NCI-H187 treated with DMSO at 0.1 percent for 48 hours (cell line): Measurements from ENCODE around the gene HERPUD1.

Experiments
- DNase-seq: peaks from one replicate; lab custom pipeline; 2025; lab: John Stamatoyannopoulos, UW

HERPUD1 gene

DNA sequence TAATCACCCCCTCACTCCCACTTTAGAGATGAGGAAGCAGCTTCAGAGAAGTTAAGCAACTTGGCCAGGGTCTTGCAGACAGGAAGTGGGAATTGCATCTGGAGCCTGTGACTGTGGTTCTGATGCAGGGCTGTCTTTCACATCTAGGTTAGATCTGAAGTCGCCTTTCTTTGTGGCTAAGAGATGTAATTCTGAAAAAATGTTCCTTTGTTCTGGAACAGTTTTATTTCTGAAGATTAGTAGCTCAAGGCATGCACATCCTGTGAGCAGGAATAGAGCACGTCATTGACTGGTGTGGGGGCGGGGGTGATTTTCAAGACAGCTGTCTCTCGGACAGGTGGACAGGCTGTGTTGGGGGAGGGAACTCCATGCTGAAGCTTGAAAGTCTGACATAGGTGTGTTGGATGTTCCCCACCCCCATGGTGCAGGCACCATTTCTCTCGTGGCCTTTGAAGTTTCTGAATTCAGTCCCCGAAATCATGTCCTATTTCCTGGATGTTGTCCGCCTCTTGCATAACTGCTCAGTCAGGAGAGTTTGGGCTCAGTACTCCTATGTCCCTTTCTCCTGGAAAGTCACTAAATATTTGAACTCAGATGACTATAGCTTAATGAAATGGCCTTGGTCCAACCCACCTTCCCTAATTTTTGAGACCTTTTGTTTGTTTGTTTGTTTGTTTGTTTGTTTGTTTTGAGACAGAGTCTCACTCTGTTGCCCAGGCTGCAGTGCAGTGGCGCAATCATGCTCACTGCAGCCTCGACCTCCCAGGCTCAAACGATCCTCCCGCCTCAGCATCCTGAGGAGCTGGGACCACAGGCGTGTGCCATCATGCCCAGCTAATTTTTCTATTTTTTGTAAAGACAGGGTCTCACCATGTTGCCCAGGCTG, 21.0 kb upstream of the HERPUD1 start:
- no peak for DNase-seq

DNA sequence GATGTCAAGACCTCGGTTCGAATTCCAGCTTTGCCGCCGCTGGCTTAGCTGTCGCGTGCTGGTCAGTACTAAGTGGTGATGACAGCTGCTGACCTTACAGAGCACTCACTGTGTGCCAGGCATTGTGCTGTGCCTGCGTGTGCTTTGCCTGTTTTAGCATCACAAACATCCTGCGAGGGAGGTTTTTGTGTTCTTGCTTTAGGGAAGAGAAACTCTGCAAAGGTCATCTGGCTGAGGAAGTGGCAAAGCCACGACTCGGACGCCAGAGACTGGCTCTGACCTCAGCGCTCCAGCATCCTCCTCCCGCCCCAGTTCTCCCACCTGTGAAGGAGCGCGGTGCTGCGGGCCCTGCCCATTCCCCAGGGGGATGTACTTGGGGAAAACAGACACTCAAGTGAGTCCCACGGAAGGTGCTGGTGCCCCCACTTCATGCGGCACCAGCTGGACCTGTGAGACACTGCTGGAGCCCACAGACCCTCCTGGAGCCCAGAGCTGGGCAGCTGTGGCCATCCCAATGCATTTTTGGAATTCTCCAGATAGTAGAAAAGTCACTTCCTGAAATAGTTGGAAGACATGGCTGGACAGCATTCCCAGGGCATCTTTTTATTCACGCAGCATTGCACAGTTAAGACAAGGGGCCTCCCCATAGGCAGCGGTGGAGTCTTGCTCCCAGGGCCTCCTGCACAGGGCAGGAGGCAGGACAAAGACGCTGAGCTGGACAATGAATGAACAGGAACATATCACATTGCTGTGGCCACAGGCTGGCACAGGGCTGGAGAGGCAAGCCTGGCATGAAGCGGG, 20.0 kb upstream of the HERPUD1 start:
- no peak for DNase-seq

DNA sequence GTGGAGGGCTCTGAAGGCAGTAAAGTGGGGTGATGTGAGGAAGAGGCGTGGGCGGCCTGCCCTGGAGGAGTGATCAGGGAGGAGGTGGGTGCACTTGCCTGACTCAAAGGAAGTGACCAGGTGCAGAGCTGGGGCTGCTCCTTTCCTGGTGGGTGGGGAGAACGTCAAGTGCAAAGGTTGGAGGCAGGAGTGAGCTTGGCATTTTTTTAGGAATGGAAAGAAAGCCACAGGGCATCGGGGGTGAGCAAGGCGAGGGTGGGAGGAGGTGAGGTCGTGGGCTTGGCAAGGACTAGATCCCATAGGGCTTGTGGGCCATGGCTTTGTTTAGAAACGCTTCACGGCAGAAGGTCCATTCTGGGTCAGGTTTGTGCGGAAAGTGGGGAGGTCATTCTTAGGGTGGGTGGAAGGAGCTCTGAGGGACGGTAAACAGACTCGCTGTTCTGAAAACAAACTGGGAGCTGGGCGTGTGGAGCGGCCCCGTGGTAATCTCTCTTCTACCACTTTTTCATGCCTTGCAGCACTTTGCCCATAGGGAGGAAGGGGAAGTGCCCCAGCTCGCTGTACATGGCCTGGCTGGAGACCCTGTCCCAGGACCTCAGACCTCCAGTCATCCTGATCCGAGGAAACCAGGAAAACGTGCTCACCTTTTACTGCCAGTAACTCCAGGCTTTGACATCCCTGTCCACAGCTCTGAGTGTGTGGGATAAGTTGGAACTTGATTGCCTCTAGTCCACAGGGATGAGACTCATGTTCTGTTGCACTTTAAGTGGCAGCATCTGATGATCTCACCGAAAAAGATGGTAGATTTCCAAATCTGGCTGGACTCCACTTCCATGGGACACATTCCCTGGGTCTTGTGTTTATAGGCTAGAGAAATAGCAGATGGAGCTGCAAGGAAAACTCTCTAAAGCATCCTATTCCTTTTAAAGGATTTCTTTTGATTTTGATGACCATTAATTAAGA, 18.9 kb upstream of the HERPUD1 start:
- DNase-seq = no peak

DNA sequence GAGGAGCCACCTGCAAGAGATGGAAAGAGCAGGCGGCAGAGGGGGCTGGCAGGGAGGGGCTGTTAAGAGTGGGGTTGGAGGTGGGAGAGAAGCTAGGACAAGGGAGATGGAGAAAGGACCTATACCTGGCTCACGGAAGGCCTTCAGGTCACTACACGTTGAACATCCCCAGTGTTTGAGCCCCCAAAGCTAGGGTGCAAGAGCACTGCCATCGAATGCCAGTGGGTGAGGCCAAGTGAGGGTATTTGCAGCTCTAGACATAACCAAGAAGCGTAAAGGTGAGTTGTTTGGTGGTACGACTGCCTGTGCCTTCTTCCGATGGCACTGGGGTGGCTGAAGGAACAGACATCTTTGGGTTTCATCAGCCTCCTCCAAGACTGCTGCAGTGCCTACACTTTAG, 17.0 kb upstream of the HERPUD1 start:
- DNase-seq = no peak

DNA sequence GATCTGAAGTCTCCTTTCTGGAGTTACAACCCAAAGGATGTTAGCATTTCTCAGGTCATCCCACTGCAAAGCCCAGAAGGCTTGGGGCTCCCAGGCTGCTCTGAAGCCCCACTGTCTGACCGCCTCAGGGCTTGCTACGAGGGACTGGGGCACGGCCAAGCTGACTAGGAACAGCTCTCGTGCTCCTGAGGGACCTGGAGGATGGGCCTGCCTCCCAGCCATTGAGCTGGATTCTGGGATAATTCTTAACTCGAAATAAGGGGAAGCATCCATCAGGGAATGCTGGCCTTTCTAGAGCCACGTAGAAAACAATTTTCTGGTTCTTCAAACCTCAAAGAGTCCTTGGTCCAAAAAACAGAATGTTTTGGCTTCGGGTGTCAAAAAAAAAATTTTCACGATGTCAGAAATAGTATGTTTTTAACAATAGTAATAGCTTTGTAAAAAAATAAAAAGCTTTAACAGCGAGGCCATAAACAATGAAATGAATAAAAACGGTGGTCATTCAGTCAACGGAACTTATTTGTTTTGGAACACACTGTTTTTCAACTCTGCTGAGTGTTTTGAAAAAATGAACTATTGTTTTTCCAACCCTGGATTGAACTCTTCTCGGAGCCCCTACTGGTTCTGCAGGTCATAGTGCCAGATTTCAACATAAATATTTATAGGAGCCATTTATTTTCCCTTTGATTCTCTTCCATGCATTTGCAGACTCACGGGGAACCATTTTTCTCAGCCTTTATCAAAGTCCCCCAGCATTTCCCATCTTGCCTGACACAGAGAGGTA, 16.4 kb upstream of the HERPUD1 start:
- no peak for DNase-seq

DNA sequence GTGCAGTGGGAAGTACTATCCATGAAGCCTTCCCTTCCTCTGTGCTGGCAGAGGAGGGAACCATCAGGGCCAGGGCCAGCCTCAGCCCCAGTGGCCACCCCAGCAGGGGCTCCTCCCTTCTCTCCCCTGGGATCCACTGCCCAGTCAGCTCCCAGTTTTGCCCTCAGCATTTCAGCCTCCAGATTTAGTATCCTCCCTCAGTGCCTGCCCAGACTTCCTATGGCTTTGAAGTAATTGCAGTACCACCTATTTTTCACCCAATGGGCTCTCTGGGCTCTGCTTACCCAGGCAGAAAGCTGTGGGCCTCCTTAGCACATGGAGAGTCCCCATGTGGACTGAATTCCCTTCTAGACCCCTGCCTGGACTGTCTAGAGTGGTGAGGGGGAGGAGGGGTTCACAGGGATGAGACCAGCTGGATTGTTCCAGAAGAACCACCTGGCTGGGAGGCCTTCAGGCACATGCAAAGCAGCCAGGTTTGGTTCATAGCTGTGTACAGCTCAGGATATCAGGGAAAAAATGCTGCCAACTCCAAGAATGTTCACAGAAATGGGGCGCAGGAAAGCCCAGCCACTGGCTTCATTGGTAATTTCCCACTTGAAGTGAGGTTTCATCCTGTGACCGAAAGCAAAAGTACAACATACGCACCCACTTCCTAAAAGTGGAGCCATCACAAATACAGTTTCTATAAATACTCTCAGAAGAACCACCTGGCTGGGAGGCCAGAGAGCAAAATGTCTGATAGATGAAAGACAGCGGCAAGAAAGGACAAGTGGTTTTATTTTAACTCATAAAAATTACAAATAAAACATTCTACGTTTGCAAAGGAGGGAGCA, 15.2 kb upstream of the HERPUD1 start:
- DNase-seq = no peak

DNA sequence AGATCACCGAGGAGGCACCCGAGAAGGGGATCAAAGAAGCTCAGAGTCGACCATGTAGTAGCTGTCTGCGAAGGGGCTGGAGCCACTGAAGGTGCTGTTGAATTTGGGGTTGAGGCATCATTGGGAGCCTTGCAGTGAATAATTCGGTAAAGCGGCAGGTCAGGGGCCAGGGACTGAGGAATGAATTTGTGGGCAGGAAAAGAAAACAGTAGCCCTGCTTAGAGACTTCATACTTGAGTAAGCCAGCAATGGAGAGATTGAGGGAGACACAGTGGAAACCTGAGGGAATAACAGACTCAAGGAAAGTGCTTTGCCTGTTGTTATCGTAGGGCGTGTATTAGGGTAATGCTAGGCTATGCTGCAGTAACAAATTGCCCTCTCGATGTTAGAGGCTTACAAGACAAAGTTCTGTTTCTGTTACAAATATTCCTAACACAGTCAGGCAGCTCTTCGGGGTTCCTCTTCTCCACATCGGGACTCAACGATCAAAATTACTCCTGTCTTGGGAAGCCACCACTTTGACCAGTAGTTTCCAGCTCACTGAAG, 13.4 kb upstream of the HERPUD1 start:
- DNase-seq = no peak

DNA sequence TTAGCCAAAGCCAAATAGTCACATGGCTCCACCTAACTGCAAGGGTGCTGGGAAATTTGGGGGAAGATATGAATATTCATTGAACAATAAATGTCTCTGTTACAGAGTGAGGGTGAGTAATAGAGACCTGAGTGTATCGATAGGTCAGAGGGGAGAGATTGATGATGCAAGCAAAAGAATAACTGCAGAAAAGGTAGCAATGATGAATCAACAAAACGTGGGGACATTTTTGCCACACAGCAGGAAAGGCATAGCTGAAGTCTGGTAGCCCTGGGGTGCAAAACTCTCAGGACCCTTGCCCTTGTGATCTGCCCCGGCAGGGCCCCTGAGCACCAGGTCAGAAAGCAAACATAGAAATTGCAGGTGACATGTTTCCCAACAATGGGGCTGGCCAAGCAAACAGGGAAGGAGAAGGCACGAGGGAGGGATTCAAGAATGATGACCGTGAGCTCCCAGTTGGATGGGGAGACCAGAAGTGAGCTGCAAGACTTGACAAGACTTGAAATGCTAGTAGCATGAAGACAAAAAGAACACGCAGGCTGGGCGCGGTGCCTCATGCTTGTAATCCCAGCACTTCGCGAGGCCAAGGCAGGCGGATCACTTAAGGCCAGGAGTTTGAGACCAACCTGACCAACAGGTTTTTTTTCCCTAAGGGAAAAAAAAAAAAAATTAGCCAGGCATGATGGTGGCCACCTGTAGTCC, 12.7 kb upstream of the HERPUD1 start:
- DNase-seq = no peak

DNA sequence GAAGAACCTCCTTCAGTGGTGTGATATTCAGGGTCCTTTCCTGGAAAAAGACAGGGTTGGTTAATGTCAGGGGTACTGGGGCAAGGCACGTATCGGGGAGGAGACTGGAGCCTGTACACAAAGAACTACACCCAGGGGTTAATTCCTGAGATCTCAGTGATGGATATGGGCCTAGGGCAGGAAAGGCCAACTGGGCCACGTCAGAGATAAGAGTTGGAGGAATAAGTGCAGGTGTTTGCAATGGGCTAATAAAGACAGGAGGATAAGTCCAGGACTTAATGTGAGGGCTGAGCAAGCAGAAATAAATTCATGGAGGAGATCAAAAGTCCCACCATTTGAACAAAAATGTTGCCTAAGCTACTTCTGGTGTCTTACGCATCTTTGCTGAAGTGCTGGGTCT, 10.4 kb upstream of the HERPUD1 start:
- DNase-seq = no peak

DNA sequence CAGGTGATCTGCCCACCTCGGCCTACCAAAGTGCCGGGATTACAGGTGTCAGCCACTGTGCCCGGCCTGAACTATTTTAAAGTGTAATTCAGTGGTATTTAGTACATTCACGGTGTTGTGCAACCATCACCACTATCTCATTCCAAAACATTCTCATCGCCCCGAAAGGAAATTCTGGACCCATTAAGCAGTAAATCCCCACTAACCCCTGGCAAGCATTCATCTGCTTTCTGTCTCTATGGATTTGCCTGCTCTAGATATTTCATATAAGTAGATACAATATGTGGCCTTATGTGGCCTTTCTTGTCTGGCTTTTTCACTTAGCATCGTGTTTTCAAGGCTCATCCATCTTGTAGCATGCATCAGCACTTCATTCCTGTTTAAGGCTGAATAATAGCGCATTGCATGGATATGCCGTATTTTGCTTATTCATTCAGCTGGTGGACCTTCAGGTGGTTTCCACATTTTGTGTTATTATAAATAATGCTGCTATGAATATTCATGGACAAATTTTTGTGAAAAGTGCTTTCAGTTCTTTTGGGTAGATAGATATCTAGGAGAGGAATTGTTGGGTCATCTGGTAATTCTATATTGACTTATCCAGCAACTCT, 8.4 kb upstream of the HERPUD1 start:
- DNase-seq = no peak

DNA sequence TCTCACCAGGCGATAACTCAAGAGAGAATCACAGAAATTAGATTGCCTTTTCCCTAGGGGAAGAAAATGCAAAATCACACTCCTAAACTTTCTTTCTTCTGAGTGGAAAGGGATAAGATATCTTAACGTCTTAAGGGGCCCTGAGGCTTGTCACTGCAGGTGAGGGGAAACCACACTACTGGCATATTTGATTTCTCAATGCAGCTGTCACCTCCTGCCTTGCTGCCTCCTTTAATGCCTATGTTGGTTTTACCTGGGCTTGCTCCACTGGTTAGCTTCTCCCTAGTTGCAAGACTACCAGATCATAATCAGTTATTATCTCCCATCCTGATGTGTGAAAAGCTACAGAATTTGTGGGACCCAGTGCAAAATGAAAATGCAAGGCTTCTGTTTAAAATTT, 4.5 kb upstream of the HERPUD1 start:
- DNase-seq = no peak

DNA sequence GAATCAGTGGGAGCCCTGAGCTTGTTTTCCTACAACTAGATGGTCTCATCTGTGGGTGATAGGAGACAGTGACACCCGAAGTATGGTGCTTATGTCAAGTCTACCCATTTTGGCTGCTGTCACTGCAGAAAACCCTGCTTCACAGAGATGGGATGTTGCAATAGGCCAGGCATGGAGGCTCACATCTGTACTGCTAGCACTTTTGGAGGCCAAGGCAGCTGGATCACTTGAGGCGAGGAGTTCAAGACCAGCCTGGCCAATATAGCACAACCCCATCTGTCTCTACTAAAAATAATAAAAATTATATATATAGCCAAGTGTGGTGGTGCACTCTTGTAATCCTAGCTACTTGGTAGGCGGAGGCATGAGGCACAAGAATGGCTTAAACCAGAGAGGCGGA, 2.3 kb upstream of the HERPUD1 start:
- no peak for DNase-seq

DNA sequence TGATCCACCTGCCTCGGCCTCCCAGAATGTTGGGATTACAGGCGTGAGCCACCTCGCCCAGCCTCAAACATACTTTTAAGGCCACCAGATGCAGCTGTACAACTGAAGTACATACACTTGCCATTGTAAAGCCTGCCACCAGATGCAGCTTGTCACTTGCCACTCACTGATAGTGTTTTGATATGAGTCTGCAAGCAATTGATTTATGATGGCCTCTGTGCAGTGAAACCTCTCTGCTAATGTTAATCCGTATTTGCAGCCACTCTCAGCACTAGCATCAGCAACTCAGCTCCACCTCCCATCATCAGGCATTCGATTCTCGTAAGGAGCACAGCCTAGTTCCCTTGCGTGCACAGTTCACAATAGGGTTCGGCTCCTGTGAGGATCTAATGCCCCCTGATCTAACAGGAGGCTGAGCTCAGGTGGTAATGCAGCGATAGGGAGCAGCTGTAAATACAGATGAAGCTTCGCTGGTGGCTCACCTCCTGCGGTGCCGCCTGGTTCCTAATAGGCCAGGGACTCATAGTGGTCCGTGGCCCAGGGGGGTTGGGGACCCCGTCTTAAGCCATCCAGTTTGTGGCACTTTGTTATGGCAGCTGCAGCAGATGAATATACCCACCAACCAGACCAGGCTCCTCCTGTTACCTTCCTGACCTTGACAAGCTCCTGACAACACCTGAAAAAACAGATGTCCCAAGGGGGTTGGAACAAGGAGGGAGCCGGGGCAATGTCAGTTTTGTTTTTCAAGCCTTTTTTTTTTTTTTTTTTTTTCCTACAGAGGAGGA, 1.3 kb upstream of the HERPUD1 start:
- DNase-seq = peak; percentile 23

DNA sequence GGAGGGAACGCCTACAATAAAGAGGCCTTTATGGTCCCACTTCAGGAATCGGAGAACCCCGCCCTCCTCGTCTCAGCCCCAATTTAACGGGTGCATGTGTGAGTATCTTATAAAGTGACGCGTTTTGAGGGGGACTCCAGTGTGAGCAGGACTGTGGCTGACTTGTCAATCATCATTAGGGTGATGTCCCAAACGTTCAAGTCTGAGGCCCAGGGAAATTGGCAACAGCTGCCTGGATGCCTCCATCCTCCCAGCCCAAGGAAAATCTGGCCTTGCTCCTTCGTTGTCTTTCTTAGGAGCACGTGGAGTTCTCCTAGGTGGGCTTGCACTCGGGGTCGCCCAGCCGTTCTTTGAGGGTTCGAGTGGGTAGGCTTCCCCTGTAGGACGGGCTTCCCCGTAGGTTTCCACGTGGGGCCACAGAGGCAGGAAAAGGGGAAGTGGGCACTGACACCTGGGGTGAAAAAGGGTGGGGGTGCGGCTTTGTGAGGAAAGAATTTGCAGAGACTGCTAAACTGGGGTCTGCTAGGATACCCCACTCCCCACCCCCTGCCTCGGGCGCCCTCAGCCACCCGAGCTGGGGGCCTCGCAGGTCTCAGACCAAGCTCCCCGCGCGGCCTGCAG, 561 bp upstream of the HERPUD1 start:
- no peak for DNase-seq

DNA sequence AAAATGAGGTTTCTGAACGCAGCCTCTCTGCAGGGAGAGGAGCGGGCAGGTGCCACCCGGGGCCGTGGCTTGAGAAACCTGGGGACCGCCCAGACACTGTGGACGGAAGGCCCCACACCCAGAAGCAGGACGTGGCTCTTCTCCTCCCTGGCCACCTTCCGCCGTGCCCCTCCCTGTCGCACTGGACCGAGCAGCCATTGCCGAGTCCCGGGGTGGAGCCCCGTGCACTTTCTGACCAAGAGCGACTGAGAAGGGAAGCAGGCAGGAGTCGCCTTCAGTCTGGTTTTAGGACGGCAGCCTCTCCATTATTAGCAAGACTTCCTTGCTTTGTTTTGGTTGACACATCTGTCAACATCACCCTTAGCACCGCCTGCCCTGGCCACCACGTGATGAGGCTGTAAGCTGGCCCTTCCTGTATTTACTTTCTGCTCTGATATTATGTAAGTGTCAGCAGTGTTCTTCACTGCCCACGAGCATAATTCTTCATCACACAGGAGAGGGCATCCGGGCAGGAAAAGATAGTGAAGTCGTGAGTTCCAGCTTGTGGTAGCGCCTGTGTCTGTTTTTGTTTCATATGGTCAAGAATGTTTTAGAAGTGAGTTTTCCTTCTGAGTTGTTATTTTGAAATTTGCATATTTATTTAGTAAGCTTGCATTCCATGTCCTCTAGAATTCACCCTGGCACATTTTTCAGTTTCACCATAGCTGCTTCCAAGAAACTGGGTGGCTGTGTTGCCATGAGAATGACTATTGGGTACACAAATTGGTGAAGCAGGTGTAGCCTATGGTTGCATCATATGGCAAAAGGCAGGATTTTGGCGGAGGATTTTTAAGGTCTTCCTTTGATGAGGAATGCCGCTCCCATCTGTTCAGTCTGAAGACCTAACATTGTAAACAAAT, 1.0 kb downstream of the HERPUD1 start:
- DNase-seq = no peak

DNA sequence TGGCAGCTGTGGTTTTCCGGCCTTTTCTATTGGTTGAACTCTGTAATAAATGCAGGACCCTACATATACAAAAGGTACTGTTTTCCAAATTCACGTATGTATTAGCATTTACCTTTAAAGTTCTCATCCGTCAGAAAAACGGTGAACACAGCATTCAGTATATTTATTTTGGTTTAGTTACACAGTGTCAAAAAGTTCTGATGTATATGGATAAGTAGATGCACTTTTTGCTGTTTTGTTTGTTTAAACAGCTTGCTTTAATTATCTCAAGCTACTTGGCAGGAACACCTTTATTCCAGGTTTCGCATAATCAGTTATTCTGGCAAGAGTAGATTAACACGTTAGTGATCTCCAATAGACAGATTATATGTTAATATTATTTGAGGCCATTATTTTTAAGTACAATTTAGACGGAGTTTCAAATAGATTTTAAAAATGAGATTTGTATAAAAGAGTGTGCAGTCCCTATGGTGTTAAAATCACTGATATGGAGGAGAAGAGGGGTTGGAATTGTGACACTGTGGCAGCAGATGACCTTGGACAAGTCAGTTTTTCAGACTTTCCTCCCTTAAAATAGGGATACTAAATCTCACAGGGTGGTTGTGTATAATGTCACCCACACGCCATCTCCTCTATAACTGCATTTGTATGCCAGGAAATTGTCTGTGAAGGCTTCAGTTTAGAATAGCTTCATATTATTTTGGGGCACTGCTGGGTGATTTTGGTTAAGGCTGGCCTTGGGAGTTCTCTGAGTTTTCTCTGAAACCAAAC, 2.1 kb downstream of the HERPUD1 start:
- no peak for DNase-seq
